ENCODE measurements around the gene VAV2.

VAV2 gene

GRCh38 chr9:133980864-133981588, 11.1 kb downstream of the VAV2 start:
- no peak for ATAC-seq
- TF ChIP-seq ZNF70 (CRISPR knock-in tag; IDR thresholded peaks at IDR 0.05): no peak
- no peak for TF ChIP-seq TCF4 (CRISPR knock-in tag; IDR thresholded peaks at IDR 0.05; ENCODE audit: borderline replicate concordance)
- TF ChIP-seq ARNTL (CRISPR knock-in tag; IDR thresholded peaks at IDR 0.05; ENCODE audit: borderline replicate concordance, low read depth): no peak
- TF ChIP-seq RARB (CRISPR knock-in tag; IDR thresholded peaks at IDR 0.05): no peak
- no peak for TF ChIP-seq ESRRG (CRISPR knock-in tag; IDR thresholded peaks at IDR 0.05)
- TF ChIP-seq ISL1 (CRISPR knock-in tag; IDR thresholded peaks at IDR 0.05): no peak
- no peak for TF ChIP-seq TSHZ2 (CRISPR knock-in tag; IDR thresholded peaks at IDR 0.05)
- no peak for TF ChIP-seq ZFP30 (CRISPR knock-in tag; IDR thresholded peaks at IDR 0.05)
- TF ChIP-seq POU6F1 (CRISPR knock-in tag; IDR thresholded peaks at IDR 0.05; ENCODE audit: borderline replicate concordance, low read depth): no peak
- no peak for TF ChIP-seq CSDC2 (CRISPR knock-in tag; IDR thresholded peaks at IDR 0.05)
- TF ChIP-seq SNAI2 (CRISPR knock-in tag; IDR thresholded peaks at IDR 0.05): no peak
- no peak for TF ChIP-seq ZC3H10 (CRISPR knock-in tag; IDR thresholded peaks at IDR 0.05)
- no peak for TF ChIP-seq ZFP3 (CRISPR knock-in tag; IDR thresholded peaks at IDR 0.05)
- no peak for TF ChIP-seq ZNF8 (CRISPR knock-in tag; IDR thresholded peaks at IDR 0.05)
- TF ChIP-seq GLIS3 (CRISPR knock-in tag; IDR thresholded peaks at IDR 0.05): no peak
- TF ChIP-seq PPARA (CRISPR knock-in tag; IDR thresholded peaks at IDR 0.05; ENCODE audit: borderline replicate concordance): no peak
- TF ChIP-seq CREB5 (CRISPR knock-in tag; IDR thresholded peaks at IDR 0.05; ENCODE audit: low read depth): no peak
- no peak for TF ChIP-seq PATZ1 (CRISPR knock-in tag; IDR thresholded peaks at IDR 0.05; ENCODE audit: borderline replicate concordance)
- no peak for TF ChIP-seq ZNF565 (CRISPR knock-in tag; conservative IDR thresholded peaks at IDR 0.05; ENCODE audit: low read depth)
- no peak for TF ChIP-seq CSRNP3 (CRISPR knock-in tag; IDR thresholded peaks at IDR 0.05)

- no peak for TF ChIP-seq CSRNP3 (CRISPR knock-in tag; IDR thresholded peaks at IDR 0.05)
- TF ChIP-seq SNAI2 (CRISPR knock-in tag; IDR thresholded peaks at IDR 0.05): no peak
- TF ChIP-seq ISL1 (CRISPR knock-in tag; IDR thresholded peaks at IDR 0.05): no peak
- no peak for TF ChIP-seq POU6F1 (CRISPR knock-in tag; IDR thresholded peaks at IDR 0.05; ENCODE audit: borderline replicate concordance, low read depth)
- TF ChIP-seq RARB (CRISPR knock-in tag; IDR thresholded peaks at IDR 0.05): no peak
Observed at GRCh38 chr9:133979921-133980863, 11.9 kb downstream of the VAV2 start.

More at GRCh38 chr9:133979921-133980863, 11.9 kb downstream of the VAV2 start:
- ATAC-seq: no peak
